Neural cell (in vitro differentiated cells): Measurements from ENCODE around the gene FAM168A. TPM values are rescaled to one million over a fixed set of nuclear protein-coding genes. Genes with fewer than 3 reads are reported as not detected.

Source experiments
- H2AFZ ChIP-seq: fragments of 200-600, 300-800 bp; sonication (generic), shearing (Covaris generic); 2 replicates; pipeline ENCODE4 v1.6.0; 2014; ENCODE audit warnings: low read depth, mild to moderate bottlenecking, antibody characterized with exemption, low read length, moderate library complexity
- H3F3A ChIP-seq: fragments of 200-600 bp; shearing (Covaris generic); 2 replicates; pipeline ENCODE4 v1.6.1; 2016; ENCODE audit warnings: mild to moderate bottlenecking, moderate library complexity, mixed read lengths, antibody characterized with exemption, low read length; ENCODE audit not compliant: insufficient read depth, poor library complexity, severe bottlenecking
- H3K27ac ChIP-seq: fragments of 200-600, 300-800 bp; sonication (generic), shearing (Covaris generic); 2 replicates; pipeline ENCODE4 v1.5.1; 2014; ENCODE audit warnings: mild to moderate bottlenecking, low read length, moderate library complexity
- H3K27me3 ChIP-seq: fragments of 300-800, 200-600 bp; sonication (generic), shearing (Covaris generic); 2 replicates; pipeline ENCODE4 v1.6.0; 2014; ENCODE audit warnings: mild to moderate bottlenecking, low read depth, low read length, moderate library complexity; ENCODE audit not compliant: insufficient read depth
- H3K36me3 ChIP-seq: fragments of 300-800, 200-600 bp; sonication (generic), shearing (Covaris generic); 2 replicates; pipeline ENCODE4 v1.5.1; 2014; ENCODE audit warnings: mild to moderate bottlenecking, antibody characterized with exemption, low read length, moderate library complexity; ENCODE audit not compliant: insufficient read depth
- H3K4me2 ChIP-seq: fragments of 300-800, 200-600 bp; sonication (generic), shearing (Covaris generic); 2 replicates; pipeline ENCODE4 v1.6.0; 2014; ENCODE audit warnings: mild to moderate bottlenecking, low read length
- H3K4me3 ChIP-seq: fragments of 300-800, 200-600 bp; sonication (generic), shearing (Covaris generic); 2 replicates; pipeline ENCODE4 v1.5.1; 2014; ENCODE audit warnings: mild to moderate bottlenecking, low read length, moderate library complexity
- H3K79me2 ChIP-seq: fragments of 200-600 bp; shearing (Covaris generic); replicated peaks from 2 replicates; pipeline ENCODE4 v1.6.0; 2014; ENCODE audit warnings: mild to moderate bottlenecking, low read length, moderate library complexity; ENCODE audit not compliant: insufficient read depth
- H3K9ac ChIP-seq: fragments of 300-800, 200-600 bp; sonication (generic), shearing (Covaris generic); 2 replicates; pipeline ENCODE4 v1.6.1; 2016; ENCODE audit warnings: mild to moderate bottlenecking, low read length, mixed read lengths
- H3K9me2 ChIP-seq: fragments of 200-600 bp; shearing (Covaris generic); 2 replicates; pipeline ENCODE4 v1.6.1; 2016; ENCODE audit warnings: mild to moderate bottlenecking, low read length, mixed read lengths; ENCODE audit not compliant: insufficient read depth
- H3K9me3 ChIP-seq: fragments of 200-600, 300-800 bp; sonication (generic), shearing (Covaris generic); 2 replicates; pipeline ENCODE4 v1.6.1; 2016; ENCODE audit warnings: mild to moderate bottlenecking, mixed run types, low read length, moderate library complexity, mixed read lengths
- H4K20me1 ChIP-seq: fragments of 200-600 bp; shearing (Covaris generic); 2 replicates; pipeline ENCODE4 v1.6.1; 2016; ENCODE audit warnings: mild to moderate bottlenecking, mixed run types; ENCODE audit not compliant: insufficient read depth
- CTCF ChIP-seq: fragments of 450-650 bp; IDR thresholded peaks from 2 replicates; pipeline ENCODE4 v1.5.1; 2014; ENCODE audit warnings: antibody characterized with exemption, mild to moderate bottlenecking, moderate library complexity; ENCODE audit not compliant: poor library complexity, severe bottlenecking
- EP300 ChIP-seq: fragments of 450-650 bp; conservative IDR thresholded peaks from 2 replicates; pipeline ENCODE4 v1.6.1; 2014; ENCODE audit warnings: antibody characterized with exemption, mild to moderate bottlenecking, moderate library complexity; ENCODE audit not compliant: poor library complexity, severe bottlenecking
- EZH2 ChIP-seq: fragments of 200-600, 300-800 bp; shearing (Covaris generic), sonication (generic); IDR thresholded peaks from 2 replicates; pipeline ENCODE4 v1.6.1; 2014; ENCODE audit warnings: antibody characterized with exemption, low read length, borderline replicate concordance, mild to moderate bottlenecking; ENCODE audit not compliant: insufficient read depth, poor library complexity, severe bottlenecking
- MXI1 ChIP-seq: fragments of 450-650 bp; conservative IDR thresholded peaks from 2 replicates; pipeline ENCODE4 v1.6.1; 2014; ENCODE audit warnings: antibody characterized with exemption, mild to moderate bottlenecking; ENCODE audit not compliant: poor library complexity, severe bottlenecking
- POLR2AphosphoS5 ChIP-seq: IDR thresholded peaks from 2 replicates; pipeline ENCODE4 v1.6.1; 2012
- RAD21 ChIP-seq: fragments of 450-650 bp; conservative IDR thresholded peaks from 2 replicates; pipeline ENCODE4 v1.6.1; 2014; ENCODE audit warnings: antibody characterized with exemption, mild to moderate bottlenecking, moderate library complexity
- REST ChIP-seq: IDR thresholded peaks from 2 replicates; pipeline ENCODE4 v1.6.1; 2012; ENCODE audit warnings: borderline replicate concordance
- SMC3 ChIP-seq: fragments of 450-650 bp; conservative IDR thresholded peaks from 2 replicates; pipeline ENCODE4 v1.6.1; 2014; ENCODE audit warnings: antibody characterized with exemption, mild to moderate bottlenecking, moderate library complexity; ENCODE audit not compliant: poor library complexity
- TAF1 ChIP-seq: IDR thresholded peaks from 2 replicates; pipeline ENCODE4 v1.6.1; 2012; ENCODE audit warnings: low read depth
- polyA plus RNA-seq: library from polyadenylated mRNA; depleted of rRNA; stranded (reverse); fragments of >200 nt; gene quantifications from 2 replicates; pipeline ENCODE4 v1.2.3, GENCODE V29; 2014

Gene FAM168A
- polyA plus RNA-seq, 1 donor from 2014 or later = 67.3 TPM

GRCh38 chr11:73365352-73366264, 232.3 kb downstream of the FAM168A start:
- H3K9me2 ChIP-seq = no peaks in the 10 kb centered on the region
- H3K36me3 ChIP-seq = no peaks in the 10 kb centered on the region
- H4K20me1 ChIP-seq = no peaks in the 10 kb centered on the region
- H3K27me3 ChIP-seq = no peaks in the 10 kb centered on the region
- H3F3A ChIP-seq = no peaks in the 10 kb centered on the region
- H3K4me3 ChIP-seq = no peak overlapping the region
- H3K79me2 ChIP-seq = no peaks in the 10 kb centered on the region
- H3K9ac ChIP-seq = no peak overlapping the region
- H2AFZ ChIP-seq = no peak overlapping the region
- H3K4me2 ChIP-seq = no peak overlapping the region
- TF ChIP-seq REST = no peak
- TF ChIP-seq EZH2 = no peak
- TF ChIP-seq TAF1 = no peak
- no peak for TF ChIP-seq RAD21
- TF ChIP-seq CTCF = no peak
- no peak for TF ChIP-seq SMC3
- no peak for TF ChIP-seq MXI1
- no peak for TF ChIP-seq POLR2AphosphoS5
- TF ChIP-seq EP300 = no peak
- H3K27ac ChIP-seq = no peak overlapping the region
- H3K9me3 ChIP-seq = no peaks in the 10 kb centered on the region

- H3K9me2 ChIP-seq = no peaks in the 10 kb centered on the region
Observed at GRCh38 chr11:73363147-73363546, 234.8 kb downstream of the FAM168A start.

More at GRCh38 chr11:73363147-73363546, 234.8 kb downstream of the FAM168A start:
- Histone ChIP-seq H3K9me3 (no peaks in the 10 kb centered on the region), H2AFZ (no peak overlapping the region), H3K27me3 (no peaks in the 10 kb centered on the region), H3K4me2 (no peak overlapping the region), H3K36me3 (no peaks in the 10 kb centered on the region), H3K27ac (no peak overlapping the region), H4K20me1 (no peaks in the 10 kb centered on the region), H3F3A (no peaks in the 10 kb centered on the region), H3K4me3 (no peak overlapping the region), H3K79me2 (no peaks in the 10 kb centered on the region), H3K9ac (no peak overlapping the region)
- TF ChIP-seq CTCF (no peak), SMC3 (no peak), TAF1 (no peak), MXI1 (no peak), EZH2 (no peak), EP300 (no peak), POLR2AphosphoS5 (no peak), REST (no peak), RAD21 (no peak)
